Measurements from ENCODE around the gene TRIM72. TPM values are rescaled to one million over a fixed set of nuclear protein-coding genes. Genes with fewer than 3 reads are reported as not detected.

TRIM72 gene
- total and polyA plus RNA-seq, 9 of the 15 experiments (the other 6 are each of a cell fraction or from before 2014, with no cell fraction given) = under 0.01 TPM; not detected in 8

DNA sequence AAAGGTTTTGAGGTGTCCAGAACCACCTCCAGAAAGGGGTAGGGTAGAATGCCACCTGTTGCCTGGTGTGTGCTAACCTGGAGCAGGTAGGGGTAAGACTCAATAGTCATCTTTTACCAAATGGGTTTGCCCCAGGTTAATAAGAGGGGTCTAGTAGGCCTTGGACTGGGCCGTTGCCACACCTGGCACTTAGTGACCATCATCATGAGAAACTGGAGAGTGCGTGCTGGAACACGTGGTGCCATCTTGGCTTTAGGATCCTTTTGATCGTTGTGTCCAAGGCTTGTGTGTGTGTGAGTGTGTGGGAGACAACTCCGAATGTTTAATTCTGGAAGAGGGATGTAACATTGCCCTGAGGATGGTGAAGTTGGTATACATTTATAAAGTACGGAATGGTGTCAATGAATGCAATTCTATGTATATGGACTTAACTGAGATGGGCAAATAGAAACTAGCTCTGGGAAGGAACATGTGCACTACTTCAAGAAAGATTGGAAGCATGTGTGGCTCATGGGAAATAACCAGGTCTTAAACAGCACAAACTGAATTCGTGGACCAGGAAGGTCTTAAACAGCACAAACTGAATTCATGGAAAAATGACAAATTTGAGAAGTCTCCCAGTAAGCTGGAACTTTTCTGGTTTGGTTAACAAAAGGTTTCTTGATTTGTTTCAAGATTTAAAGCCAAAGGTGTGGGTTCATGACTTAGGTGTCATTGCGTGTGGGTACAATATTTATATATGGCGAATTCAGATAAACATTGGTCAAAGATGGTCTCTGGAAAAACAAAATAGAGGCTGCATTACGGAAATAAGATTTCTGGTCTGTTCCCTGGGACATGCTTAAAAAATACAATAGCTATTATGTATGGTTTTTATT lies 26.8 kb upstream of the TRIM72 start (continued):
- TF ChIP-seq, protein P1, sequence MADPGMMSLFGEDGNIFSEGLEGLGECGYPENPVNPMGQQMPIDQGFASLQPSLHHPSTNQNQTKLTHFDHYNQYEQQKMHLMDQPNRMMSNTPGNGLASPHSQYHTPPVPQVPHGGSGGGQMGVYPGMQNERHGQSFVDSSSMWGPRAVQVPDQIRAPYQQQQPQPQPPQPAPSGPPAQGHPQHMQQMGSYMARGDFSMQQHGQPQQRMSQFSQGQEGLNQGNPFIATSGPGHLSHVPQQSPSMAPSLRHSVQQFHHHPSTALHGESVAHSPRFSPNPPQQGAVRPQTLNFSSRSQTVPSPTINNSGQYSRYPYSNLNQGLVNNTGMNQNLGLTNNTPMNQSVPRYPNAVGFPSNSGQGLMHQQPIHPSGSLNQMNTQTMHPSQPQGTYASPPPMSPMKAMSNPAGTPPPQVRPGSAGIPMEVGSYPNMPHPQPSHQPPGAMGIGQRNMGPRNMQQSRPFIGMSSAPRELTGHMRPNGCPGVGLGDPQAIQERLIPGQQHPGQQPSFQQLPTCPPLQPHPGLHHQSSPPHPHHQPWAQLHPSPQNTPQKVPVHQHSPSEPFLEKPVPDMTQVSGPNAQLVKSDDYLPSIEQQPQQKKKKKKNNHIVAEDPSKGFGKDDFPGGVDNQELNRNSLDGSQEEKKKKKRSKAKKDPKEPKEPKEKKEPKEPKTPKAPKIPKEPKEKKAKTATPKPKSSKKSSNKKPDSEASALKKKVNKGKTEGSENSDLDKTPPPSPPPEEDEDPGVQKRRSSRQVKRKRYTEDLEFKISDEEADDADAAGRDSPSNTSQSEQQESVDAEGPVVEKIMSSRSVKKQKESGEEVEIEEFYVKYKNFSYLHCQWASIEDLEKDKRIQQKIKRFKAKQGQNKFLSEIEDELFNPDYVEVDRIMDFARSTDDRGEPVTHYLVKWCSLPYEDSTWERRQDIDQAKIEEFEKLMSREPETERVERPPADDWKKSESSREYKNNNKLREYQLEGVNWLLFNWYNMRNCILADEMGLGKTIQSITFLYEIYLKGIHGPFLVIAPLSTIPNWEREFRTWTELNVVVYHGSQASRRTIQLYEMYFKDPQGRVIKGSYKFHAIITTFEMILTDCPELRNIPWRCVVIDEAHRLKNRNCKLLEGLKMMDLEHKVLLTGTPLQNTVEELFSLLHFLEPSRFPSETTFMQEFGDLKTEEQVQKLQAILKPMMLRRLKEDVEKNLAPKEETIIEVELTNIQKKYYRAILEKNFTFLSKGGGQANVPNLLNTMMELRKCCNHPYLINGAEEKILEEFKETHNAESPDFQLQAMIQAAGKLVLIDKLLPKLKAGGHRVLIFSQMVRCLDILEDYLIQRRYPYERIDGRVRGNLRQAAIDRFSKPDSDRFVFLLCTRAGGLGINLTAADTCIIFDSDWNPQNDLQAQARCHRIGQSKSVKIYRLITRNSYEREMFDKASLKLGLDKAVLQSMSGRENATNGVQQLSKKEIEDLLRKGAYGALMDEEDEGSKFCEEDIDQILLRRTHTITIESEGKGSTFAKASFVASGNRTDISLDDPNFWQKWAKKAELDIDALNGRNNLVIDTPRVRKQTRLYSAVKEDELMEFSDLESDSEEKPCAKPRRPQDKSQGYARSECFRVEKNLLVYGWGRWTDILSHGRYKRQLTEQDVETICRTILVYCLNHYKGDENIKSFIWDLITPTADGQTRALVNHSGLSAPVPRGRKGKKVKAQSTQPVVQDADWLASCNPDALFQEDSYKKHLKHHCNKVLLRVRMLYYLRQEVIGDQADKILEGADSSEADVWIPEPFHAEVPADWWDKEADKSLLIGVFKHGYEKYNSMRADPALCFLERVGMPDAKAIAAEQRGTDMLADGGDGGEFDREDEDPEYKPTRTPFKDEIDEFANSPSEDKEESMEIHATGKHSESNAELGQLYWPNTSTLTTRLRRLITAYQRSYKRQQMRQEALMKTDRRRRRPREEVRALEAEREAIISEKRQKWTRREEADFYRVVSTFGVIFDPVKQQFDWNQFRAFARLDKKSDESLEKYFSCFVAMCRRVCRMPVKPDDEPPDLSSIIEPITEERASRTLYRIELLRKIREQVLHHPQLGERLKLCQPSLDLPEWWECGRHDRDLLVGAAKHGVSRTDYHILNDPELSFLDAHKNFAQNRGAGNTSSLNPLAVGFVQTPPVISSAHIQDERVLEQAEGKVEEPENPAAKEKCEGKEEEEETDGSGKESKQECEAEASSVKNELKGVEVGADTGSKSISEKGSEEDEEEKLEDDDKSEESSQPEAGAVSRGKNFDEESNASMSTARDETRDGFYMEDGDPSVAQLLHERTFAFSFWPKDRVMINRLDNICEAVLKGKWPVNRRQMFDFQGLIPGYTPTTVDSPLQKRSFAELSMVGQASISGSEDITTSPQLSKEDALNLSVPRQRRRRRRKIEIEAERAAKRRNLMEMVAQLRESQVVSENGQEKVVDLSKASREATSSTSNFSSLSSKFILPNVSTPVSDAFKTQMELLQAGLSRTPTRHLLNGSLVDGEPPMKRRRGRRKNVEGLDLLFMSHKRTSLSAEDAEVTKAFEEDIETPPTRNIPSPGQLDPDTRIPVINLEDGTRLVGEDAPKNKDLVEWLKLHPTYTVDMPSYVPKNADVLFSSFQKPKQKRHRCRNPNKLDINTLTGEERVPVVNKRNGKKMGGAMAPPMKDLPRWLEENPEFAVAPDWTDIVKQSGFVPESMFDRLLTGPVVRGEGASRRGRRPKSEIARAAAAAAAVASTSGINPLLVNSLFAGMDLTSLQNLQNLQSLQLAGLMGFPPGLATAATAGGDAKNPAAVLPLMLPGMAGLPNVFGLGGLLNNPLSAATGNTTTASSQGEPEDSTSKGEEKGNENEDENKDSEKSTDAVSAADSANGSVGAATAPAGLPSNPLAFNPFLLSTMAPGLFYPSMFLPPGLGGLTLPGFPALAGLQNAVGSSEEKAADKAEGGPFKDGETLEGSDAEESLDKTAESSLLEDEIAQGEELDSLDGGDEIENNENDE (IDR thresholded peaks at IDR 0.05; ENCODE audit: low read depth, low read length) = no peak
- TF ChIP-seq, protein P2, sequence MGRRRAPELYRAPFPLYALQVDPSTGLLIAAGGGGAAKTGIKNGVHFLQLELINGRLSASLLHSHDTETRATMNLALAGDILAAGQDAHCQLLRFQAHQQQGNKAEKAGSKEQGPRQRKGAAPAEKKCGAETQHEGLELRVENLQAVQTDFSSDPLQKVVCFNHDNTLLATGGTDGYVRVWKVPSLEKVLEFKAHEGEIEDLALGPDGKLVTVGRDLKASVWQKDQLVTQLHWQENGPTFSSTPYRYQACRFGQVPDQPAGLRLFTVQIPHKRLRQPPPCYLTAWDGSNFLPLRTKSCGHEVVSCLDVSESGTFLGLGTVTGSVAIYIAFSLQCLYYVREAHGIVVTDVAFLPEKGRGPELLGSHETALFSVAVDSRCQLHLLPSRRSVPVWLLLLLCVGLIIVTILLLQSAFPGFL (CRISPR knock-in tag; IDR thresholded peaks at IDR 0.05) = peak; percentile 88
- TF ChIP-seq STAT5A (IDR thresholded peaks at IDR 0.05; ENCODE audit: borderline replicate concordance, low read length) = 0 out of 2 replicates have a peak, but pooled peaks have one; percentile 3
- TF ChIP-seq GABPA (tag; conservative IDR thresholded peaks at IDR 0.05; ENCODE audit: low read depth) = no peak
- no peak for TF ChIP-seq IRF2 (CRISPR knock-in tag; IDR thresholded peaks at IDR 0.05)
- TF ChIP-seq, protein P3, sequence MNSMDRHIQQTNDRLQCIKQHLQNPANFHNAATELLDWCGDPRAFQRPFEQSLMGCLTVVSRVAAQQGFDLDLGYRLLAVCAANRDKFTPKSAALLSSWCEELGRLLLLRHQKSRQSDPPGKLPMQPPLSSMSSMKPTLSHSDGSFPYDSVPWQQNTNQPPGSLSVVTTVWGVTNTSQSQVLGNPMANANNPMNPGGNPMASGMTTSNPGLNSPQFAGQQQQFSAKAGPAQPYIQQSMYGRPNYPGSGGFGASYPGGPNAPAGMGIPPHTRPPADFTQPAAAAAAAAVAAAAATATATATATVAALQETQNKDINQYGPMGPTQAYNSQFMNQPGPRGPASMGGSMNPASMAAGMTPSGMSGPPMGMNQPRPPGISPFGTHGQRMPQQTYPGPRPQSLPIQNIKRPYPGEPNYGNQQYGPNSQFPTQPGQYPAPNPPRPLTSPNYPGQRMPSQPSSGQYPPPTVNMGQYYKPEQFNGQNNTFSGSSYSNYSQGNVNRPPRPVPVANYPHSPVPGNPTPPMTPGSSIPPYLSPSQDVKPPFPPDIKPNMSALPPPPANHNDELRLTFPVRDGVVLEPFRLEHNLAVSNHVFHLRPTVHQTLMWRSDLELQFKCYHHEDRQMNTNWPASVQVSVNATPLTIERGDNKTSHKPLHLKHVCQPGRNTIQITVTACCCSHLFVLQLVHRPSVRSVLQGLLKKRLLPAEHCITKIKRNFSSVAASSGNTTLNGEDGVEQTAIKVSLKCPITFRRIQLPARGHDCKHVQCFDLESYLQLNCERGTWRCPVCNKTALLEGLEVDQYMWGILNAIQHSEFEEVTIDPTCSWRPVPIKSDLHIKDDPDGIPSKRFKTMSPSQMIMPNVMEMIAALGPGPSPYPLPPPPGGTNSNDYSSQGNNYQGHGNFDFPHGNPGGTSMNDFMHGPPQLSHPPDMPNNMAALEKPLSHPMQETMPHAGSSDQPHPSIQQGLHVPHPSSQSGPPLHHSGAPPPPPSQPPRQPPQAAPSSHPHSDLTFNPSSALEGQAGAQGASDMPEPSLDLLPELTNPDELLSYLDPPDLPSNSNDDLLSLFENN (IDR thresholded peaks at IDR 0.05; ENCODE audit: low read depth in 2 of 2, low read length in 2 of 2) = no peak
- no peak for TF ChIP-seq ZFP30 (CRISPR knock-in tag; IDR thresholded peaks at IDR 0.05; ENCODE audit: borderline replicate concordance)

Data from K562 (cell line).